Transverse colon (tissue), 4 donors: ENCODE measurements around the gene CADPS. TPM values are rescaled to one million over a fixed set of nuclear protein-coding genes. Genes with fewer than 3 reads are reported as not detected.

Source experiments
- DNase-seq: peaks from one replicate; pipeline ENCODE4 v3.0.0-alpha.2; 2019
- H3K27ac ChIP-seq, 4 donors: fragments of 200-600 bp; sonication (generic); 2 replicates each; pipeline ENCODE4 v1.5.1; 2016 to 2018; ENCODE audit warnings: inconsistent platforms in 4 of 4
- H3K27me3 ChIP-seq: fragments of 200-600 bp; sonication (generic); 2 replicates; pipeline ENCODE4 v1.5.1; 2017; ENCODE audit warnings: inconsistent platforms
- H3K36me3 ChIP-seq, 4 donors: fragments of 200-600 bp; sonication (generic); 2 replicates each; pipeline ENCODE4 v1.5.1; 2017 to 2019; ENCODE audit warnings: inconsistent platforms in 4 of 4
- H3K4me1 ChIP-seq, 4 donors: fragments of 200-600 bp; sonication (generic); 2 replicates each; pipeline ENCODE4 v1.5.1; 2017 to 2020; ENCODE audit warnings: inconsistent platforms in 4 of 4
- H3K4me3 ChIP-seq, 4 donors: fragments of 200-600 bp; sonication (generic); 1 replicate in 1 of 4; 2 replicates in 3 of 4; pipeline versions ENCODE4 v1.5.1 to v1.6.1; 2017 to 2019; ENCODE audit warnings: inconsistent platforms in 4 of 4
- H3K9me3 ChIP-seq, 2 donors: fragments of 200-600 bp; sonication (generic); 2 replicates each; pipeline ENCODE4 v1.5.1; 2017 to 2019; ENCODE audit warnings: inconsistent platforms in 2 of 2
- EP300 ChIP-seq: sonication (generic); formaldehyde crosslinking; IDR thresholded peaks from one replicate; pipeline ENCODE4 v1.6.1; 2017; ENCODE audit warnings: antibody characterized with exemption, low read depth
- POLR2A ChIP-seq: fragments of 450-650 bp; IDR thresholded peaks from one replicate; pipeline ENCODE4 v1.6.1; 2016; ENCODE audit warnings: antibody characterized with exemption, mild to moderate bottlenecking, moderate library complexity
- POLR2AphosphoS5 ChIP-seq, 3 donors: sonication (generic); formaldehyde crosslinking; IDR thresholded peaks; one replicate each; pipeline ENCODE4 v1.6.1; 2016; ENCODE audit warnings: antibody characterized with exemption in 3 of 3
- WGBS, 2 donors: methylation state at CpG; one replicate each; pipeline ENCODE4 v1.1.5; 2018; ENCODE audit warnings: low coverage in 1 of 2; 5-methylcytosine and 5-hydroxymethylcytosine counted together
- in situ Hi-C, 4 donors: fragments of 200-750 bp; cut with MboI; loops; one replicate each; pipeline versions ENCODE4 v1.15.0 to v1.15.1; 2017; ENCODE audit warnings: low sequenced_read_pairs in 3 of 4, low pct_ligation_motif_present in 1 of 4, low pct_unique_long_range_greater_than_20kb in 1 of 4
- intact Hi-C: fragments of 100-400 bp; cut with DNase I; formaldehyde crosslinking; loops from one replicate; pipeline ENCODE4 v1.15.1; 2023; ENCODE audit warnings: low total_unique reads
- total RNA-seq, 4 donors: library from RNA; depleted of rRNA; stranded (reverse); fragments of >200 nt; gene quantifications; one replicate each; pipeline ENCODE4 v1.1.0, GENCODE V29; 2016
- TF ChIP-seq, protein P1 (sequence below), 5 experiments: fragments of 200-600 bp in 3 of 5; fragments of 450-650 bp in 2 of 5; sonication (generic) in 3 of 5; IDR thresholded peaks; 1 replicate in 2 of 5; 2 replicates in 3 of 5; pipeline ENCODE4 v1.5.1; 2016 to 2017; ENCODE audit warnings: antibody characterized with exemption in 5 of 5, inconsistent platforms in 3 of 5, mild to moderate bottlenecking in 2 of 5, moderate library complexity in 1 of 5

The CADPS gene
- total RNA-seq, 4 donors from 2014 or later = 1.9 to 22.7 (median 8.9) TPM

- in situ Hi-C loops = no loop called here
- no peak for TF ChIP-seq EP300
- TF ChIP-seq, protein P1, sequence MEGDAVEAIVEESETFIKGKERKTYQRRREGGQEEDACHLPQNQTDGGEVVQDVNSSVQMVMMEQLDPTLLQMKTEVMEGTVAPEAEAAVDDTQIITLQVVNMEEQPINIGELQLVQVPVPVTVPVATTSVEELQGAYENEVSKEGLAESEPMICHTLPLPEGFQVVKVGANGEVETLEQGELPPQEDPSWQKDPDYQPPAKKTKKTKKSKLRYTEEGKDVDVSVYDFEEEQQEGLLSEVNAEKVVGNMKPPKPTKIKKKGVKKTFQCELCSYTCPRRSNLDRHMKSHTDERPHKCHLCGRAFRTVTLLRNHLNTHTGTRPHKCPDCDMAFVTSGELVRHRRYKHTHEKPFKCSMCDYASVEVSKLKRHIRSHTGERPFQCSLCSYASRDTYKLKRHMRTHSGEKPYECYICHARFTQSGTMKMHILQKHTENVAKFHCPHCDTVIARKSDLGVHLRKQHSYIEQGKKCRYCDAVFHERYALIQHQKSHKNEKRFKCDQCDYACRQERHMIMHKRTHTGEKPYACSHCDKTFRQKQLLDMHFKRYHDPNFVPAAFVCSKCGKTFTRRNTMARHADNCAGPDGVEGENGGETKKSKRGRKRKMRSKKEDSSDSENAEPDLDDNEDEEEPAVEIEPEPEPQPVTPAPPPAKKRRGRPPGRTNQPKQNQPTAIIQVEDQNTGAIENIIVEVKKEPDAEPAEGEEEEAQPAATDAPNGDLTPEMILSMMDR (IDR thresholded peaks at IDR 0.05) = no peak
- TF ChIP-seq POLR2A = no peak
- no peak for TF ChIP-seq POLR2AphosphoS5 (IDR thresholded peaks at IDR 0.05)
- intact Hi-C loops = no loop called here
- H3K27ac ChIP-seq = no peak overlapping the region
- H3K4me1 ChIP-seq = no peaks in the 10 kb centered on the region
- H3K9me3 ChIP-seq = no peaks in the 10 kb centered on the region
- H3K27me3 ChIP-seq = no peaks in the 10 kb centered on the region
- H3K4me3 ChIP-seq = no peak overlapping the region
- DNase-seq = no peak
- no peaks in the 10 kb centered on the region for H3K36me3 ChIP-seq
- whole genome bisulfite sequencing, 2 donors = 61 to 74% methylated on average over 5 to 7 of the region's 7 CpGs
These were observed 42.7 kb downstream of the CADPS start for GRCh38 chr3:62832553-62832952.

DNA sequence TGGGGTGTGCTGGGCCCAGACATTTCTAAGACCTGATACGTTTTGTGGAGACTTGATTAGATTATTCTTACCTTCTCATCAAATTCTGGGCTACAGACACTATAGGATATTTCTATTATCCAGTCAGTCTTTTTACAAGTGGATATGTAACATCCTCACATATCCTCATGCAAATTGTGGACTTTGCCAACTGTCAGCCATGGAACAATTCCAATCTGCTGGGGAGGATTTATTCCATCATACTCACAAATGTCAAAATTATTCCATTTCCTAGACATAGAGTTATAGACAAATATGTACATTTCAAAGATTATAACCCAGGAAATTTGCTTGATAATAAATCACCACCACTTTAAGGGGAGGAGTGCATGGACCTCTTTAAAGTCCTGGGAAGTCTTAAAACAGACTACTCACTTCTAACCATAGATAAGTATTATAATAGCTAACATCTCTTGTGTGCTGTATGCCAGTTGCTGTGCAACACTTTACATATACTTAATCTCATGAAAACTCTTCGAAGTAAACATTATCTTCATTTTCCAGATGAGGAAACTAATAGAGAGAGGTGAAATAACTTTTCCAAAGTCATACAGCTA is 44.4 kb downstream of the CADPS start:
- no peaks in the 10 kb centered on the region for H3K27me3 ChIP-seq
- H3K9me3 ChIP-seq = no peaks in the 10 kb centered on the region
- H3K27ac ChIP-seq = no peak overlapping the region
- H3K36me3 ChIP-seq = no peaks in the 10 kb centered on the region
- H3K4me1 ChIP-seq = no peaks in the 10 kb centered on the region
- no peak overlapping the region for H3K4me3 ChIP-seq
- intact Hi-C loops (no loop called here), in situ Hi-C loops (no loop called here)
- TF ChIP-seq EP300 = no peak
- no peak for TF ChIP-seq POLR2A
- DNase-seq = no peak
- 21 to 59% methylated on average over 2 of the region's 2 CpGs for WGBS, 2 donors

- no peaks in the 10 kb centered on the region for H3K9me3 ChIP-seq
- H3K4me3 ChIP-seq = no peak overlapping the region
- intact Hi-C loops (no loop called here), in situ Hi-C loops (no loop called here)
- H3K27me3 ChIP-seq = no peaks in the 10 kb centered on the region
- TF ChIP-seq POLR2A (no peak), EP300 (no peak), POLR2AphosphoS5 (IDR thresholded peaks at IDR 0.05) (no peak)
- TF ChIP-seq, protein P1 (IDR thresholded peaks at IDR 0.05) = no peak
- no peak overlapping the region for H3K27ac ChIP-seq
- no peaks in the 10 kb centered on the region for H3K36me3 ChIP-seq
- no peak for DNase-seq
- H3K4me1 ChIP-seq = no peaks in the 10 kb centered on the region
These were observed 47.7 kb downstream of the CADPS start for GRCh38 chr3:62827550-62827949.

- Histone ChIP-seq H3K4me3 (no peak overlapping the region), H3K9me3 (no peaks in the 10 kb centered on the region), H3K36me3 (no peaks in the 10 kb centered on the region), H3K27ac (no peak overlapping the region), H3K27me3 (no peaks in the 10 kb centered on the region), H3K4me1 (no peaks in the 10 kb centered on the region)
- intact Hi-C loops = no loop called here
- 45 to 62% methylated on average over 2 to 6 of the region's 6 CpGs for WGBS, 2 donors
- TF ChIP-seq EP300 (no peak), POLR2A (no peak), POLR2AphosphoS5 (IDR thresholded peaks at IDR 0.05) (no peak)
- TF ChIP-seq, protein P1 (IDR thresholded peaks at IDR 0.05) = no peak
- in situ Hi-C loops = no loop called here
- no peak for DNase-seq
These were observed 50.1 kb downstream of the CADPS start for GRCh38 chr3:62824965-62825592.
